ENCODE data around the gene TRAF2.

GRCh38 chr9:136862849-136863622 lies 23.3 kb upstream of the TRAF2 start:
- TF ChIP-seq, protein P1, sequence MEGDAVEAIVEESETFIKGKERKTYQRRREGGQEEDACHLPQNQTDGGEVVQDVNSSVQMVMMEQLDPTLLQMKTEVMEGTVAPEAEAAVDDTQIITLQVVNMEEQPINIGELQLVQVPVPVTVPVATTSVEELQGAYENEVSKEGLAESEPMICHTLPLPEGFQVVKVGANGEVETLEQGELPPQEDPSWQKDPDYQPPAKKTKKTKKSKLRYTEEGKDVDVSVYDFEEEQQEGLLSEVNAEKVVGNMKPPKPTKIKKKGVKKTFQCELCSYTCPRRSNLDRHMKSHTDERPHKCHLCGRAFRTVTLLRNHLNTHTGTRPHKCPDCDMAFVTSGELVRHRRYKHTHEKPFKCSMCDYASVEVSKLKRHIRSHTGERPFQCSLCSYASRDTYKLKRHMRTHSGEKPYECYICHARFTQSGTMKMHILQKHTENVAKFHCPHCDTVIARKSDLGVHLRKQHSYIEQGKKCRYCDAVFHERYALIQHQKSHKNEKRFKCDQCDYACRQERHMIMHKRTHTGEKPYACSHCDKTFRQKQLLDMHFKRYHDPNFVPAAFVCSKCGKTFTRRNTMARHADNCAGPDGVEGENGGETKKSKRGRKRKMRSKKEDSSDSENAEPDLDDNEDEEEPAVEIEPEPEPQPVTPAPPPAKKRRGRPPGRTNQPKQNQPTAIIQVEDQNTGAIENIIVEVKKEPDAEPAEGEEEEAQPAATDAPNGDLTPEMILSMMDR (IDR thresholded peaks at IDR 0.05) = no peak
- TF ChIP-seq POLR2AphosphoS5 (IDR thresholded peaks at IDR 0.05) (no peak), EP300 (IDR thresholded peaks at IDR 0.05) (no peak)

Data from stomach (tissue), 4 donors.